CD4-positive, alpha-beta T cell (primary cell): ENCODE data around the gene IFIT1. TPM values are rescaled to one million over a fixed set of nuclear protein-coding genes. Genes with fewer than 3 reads are reported as not detected.

Experiments
- ATAC-seq: fragments of 200-7000 bp; cut with Tn5 transposase; one replicate; pipeline ENCODE4 v1.10.0; 2022; ENCODE audit warnings: mild to moderate bottlenecking; ENCODE audit not compliant: poor library complexity
- CTCF ChIA-PET: fragments of 350-600 bp; sonication (Branson Sonifier 250); formaldehyde crosslinking; loops from one replicate; lab custom pipeline; 2021; ENCODE audit warnings: antibody characterized with exemption, inconsistent platforms; lab: Charles Lee
- POLR2A ChIA-PET: fragments of 350-600 bp; sonication (Branson Sonifier 250); formaldehyde crosslinking; loops from one replicate; lab custom pipeline; 2021; ENCODE audit warnings: antibody characterized with exemption, inconsistent platforms; lab: Charles Lee
- DNase-seq, 14 experiments: peaks; one replicate each; pipeline ENCODE4 v3.0.0-alpha.2; 2013 to 2020; ENCODE audit warnings: mixed read lengths in 2 of 14
- H3K27ac ChIP-seq, 2 donors: one replicate each; pipeline versions ENCODE4 v1.5.1 to v1.7.0; 2013; ENCODE audit warnings: low read length in 2 of 2, low read depth in 1 of 2, mild to moderate bottlenecking in 1 of 2
- H3K27me3 ChIP-seq, 2 experiments: 1 replicate in 1 of 2; 2 replicates in 1 of 2; pipeline versions ENCODE4 v1.6.1 to v1.7.0; 2013; ENCODE audit warnings: low read length in 2 of 2, control low read depth in 1 of 2, mild to moderate bottlenecking in 1 of 2, moderate library complexity in 1 of 2; ENCODE audit not compliant: insufficient read depth in 2 of 2, control insufficient read depth in 1 of 2
- H3K36me3 ChIP-seq: one replicate; pipeline ENCODE4 v1.6.1; 2013; ENCODE audit warnings: low read length, control low read depth; ENCODE audit not compliant: insufficient read depth
- H3K4me1 ChIP-seq: one replicate; pipeline ENCODE4 v1.6.1; 2013; ENCODE audit warnings: low read length, control low read depth; ENCODE audit not compliant: insufficient read depth
- H3K4me3 ChIP-seq: one replicate; pipeline ENCODE4 v1.5.1; 2013; ENCODE audit warnings: mild to moderate bottlenecking, low read length, moderate library complexity
- H3K9me3 ChIP-seq, 2 experiments: 1 replicate in 1 of 2; 2 replicates in 1 of 2; pipeline versions ENCODE4 v1.6.1 to v1.7.0; 2013; ENCODE audit warnings: low read length in 2 of 2, mild to moderate bottlenecking in 2 of 2, control low read depth in 1 of 2, moderate library complexity in 1 of 2; ENCODE audit not compliant: control insufficient read depth in 1 of 2, insufficient read depth in 1 of 2
- H3K27ac Mint-ChIP-seq: one replicate; pipeline ENCODE4 v1.8.0; 2020; ENCODE audit warnings: mixed read lengths
- H3K27me3 Mint-ChIP-seq: one replicate; pipeline ENCODE4 v1.8.0; 2021; ENCODE audit warnings: mixed read lengths
- H3K36me3 Mint-ChIP-seq: one replicate; pipeline ENCODE4 v1.8.0; 2021; ENCODE audit warnings: low read depth, mixed read lengths
- H3K4me1 Mint-ChIP-seq: one replicate; pipeline ENCODE4 v1.8.0; 2021; ENCODE audit warnings: low read depth, mixed read lengths
- H3K4me3 Mint-ChIP-seq: one replicate; pipeline ENCODE4 v1.8.0; 2020; ENCODE audit warnings: mild to moderate bottlenecking, mixed read lengths
- H3K9me3 Mint-ChIP-seq: one replicate; pipeline ENCODE4 v1.8.0; 2020; ENCODE audit warnings: mixed read lengths
- intact Hi-C, 2 experiments: fragments of 100-400 bp; cut with DNase I in 1 of 2; cut with micrococcal nuclease in 1 of 2; formaldehyde crosslinking; loops; one replicate each; pipeline versions ENCODE4 v1.15.1 to v1.9.0; 2023 to 2025; cut with DNase I, micrococcal nuclease
- total RNA-seq, 174 experiments: library from RNA in 2 of 174; stranded (reverse) in 2 of 174; gene quantifications; one replicate each; pipeline ENCODE4 v1.2.3 and lab custom pipeline; 2021 to 2026
- TF ChIP-seq, protein P1 (sequence below): fragments of 200-600 bp; IDR thresholded peaks from one replicate; pipeline ENCODE4 v1.8.0; 2022; ENCODE audit warnings: antibody characterized with exemption, mild to moderate bottlenecking

Gene IFIT1
- total RNA-seq, 2 experiments from 2014 or later: 5.1 to 6.2 TPM

DNA sequence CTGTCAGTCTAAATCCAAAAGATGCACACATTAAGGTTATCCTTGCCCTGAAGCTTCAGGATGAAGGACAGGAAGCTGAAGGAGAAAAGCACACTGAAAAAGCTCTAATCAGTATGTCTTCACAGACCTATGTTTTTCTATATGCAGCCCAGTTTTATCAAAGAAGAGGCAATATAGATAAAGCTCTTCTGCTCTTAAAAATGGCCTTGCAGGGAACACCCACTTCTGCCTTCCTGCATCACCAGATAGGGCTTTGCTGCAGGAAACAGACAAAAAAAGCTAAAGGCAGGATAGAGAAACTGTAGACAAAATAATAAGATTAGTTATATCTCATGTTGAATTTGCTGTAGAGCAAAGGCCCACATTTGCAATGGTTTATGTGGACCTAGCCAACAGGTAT lies 29.5 kb upstream of the IFIT1 start:
- peaks cover 6% of the 10 kb centered on the region for H3K4me1 ChIP-seq
- no peak overlapping the region for H3K27ac ChIP-seq
- no peaks in the 10 kb centered on the region for H3K27me3 ChIP-seq
- no peak overlapping the region for H3K4me3 ChIP-seq
- H3K9me3 ChIP-seq: no peaks in the 10 kb centered on the region
- DNase-seq (no peak), ATAC-seq (no peak)
- H3K27me3 Mint-ChIP-seq: no peaks in the 10 kb centered on the region
- ChIA-PET CTCF (interaction anchor here (1.9 kb wide), 1 partner anchor 61 kb away, joined by 6 read pairs; the partner anchor contains the start of gene IFIT2), POLR2A (interaction anchor here (3.2 kb wide), 1 partner anchor 61 kb away, joined by 12 read pairs; the partner anchor contains the start of gene IFIT2)
- intact Hi-C loops: no loop called here
- no peak overlapping the region for H3K4me3 Mint-ChIP-seq
- H3K36me3 ChIP-seq: no peaks in the 10 kb centered on the region
- TF ChIP-seq, protein P1, sequence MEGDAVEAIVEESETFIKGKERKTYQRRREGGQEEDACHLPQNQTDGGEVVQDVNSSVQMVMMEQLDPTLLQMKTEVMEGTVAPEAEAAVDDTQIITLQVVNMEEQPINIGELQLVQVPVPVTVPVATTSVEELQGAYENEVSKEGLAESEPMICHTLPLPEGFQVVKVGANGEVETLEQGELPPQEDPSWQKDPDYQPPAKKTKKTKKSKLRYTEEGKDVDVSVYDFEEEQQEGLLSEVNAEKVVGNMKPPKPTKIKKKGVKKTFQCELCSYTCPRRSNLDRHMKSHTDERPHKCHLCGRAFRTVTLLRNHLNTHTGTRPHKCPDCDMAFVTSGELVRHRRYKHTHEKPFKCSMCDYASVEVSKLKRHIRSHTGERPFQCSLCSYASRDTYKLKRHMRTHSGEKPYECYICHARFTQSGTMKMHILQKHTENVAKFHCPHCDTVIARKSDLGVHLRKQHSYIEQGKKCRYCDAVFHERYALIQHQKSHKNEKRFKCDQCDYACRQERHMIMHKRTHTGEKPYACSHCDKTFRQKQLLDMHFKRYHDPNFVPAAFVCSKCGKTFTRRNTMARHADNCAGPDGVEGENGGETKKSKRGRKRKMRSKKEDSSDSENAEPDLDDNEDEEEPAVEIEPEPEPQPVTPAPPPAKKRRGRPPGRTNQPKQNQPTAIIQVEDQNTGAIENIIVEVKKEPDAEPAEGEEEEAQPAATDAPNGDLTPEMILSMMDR: no peak
- H3K27ac Mint-ChIP-seq: no peak overlapping the region
- no peaks in the 10 kb centered on the region for H3K36me3 Mint-ChIP-seq
- peaks cover 11% of the 10 kb centered on the region for H3K4me1 Mint-ChIP-seq
- H3K9me3 Mint-ChIP-seq: no peaks in the 10 kb centered on the region

DNA sequence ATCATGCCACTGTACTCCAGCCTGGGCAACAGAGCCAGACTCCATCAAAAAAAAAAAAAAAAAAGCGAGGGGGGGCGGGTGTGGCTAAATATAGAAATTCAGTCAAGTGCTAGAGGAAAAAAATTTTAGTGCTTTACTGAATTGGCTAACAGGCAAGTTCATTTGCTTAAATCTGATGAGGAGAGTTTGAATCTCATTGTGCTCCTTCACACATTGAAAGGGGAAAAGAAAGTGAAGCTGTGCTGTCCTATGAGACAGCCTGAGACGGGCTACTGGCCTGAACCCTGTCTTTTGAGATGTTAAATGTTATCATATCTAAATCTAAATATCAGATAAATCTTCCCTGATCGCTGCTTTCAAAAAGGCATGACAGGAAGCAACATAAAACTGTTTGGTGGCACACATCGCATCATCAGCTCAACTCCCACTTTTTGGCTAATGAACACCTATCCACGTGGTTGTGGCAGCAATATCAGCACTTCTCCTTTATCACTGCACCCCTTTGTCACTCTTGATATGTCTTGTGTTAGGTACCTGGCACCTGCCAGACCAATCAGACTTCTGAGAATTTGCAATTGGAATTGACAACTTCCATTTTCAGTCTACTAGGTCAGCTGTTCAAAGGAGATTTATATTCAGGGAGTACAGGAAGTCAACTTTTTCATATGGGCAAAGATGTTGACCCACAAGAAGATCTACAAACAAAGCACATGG lies 28.5 kb upstream of the IFIT1 start:
- Histone ChIP-seq H3K9me3 (no peaks in the 10 kb centered on the region), H3K4me1 (peaks cover 7% of the 10 kb centered on the region), H3K27ac (no peak overlapping the region), H3K36me3 (no peaks in the 10 kb centered on the region), H3K27me3 (no peaks in the 10 kb centered on the region), H3K4me3 (no peak overlapping the region)
- DNase-seq (no peak), ATAC-seq (no peak)
- Mint-ChIP-seq H3K4me3 (no peak overlapping the region), H3K9me3 (no peaks in the 10 kb centered on the region), H3K27me3 (no peaks in the 10 kb centered on the region), H3K36me3 (no peaks in the 10 kb centered on the region), H3K4me1 (peaks cover 12% of the 10 kb centered on the region), H3K27ac (no peak overlapping the region)
- ChIA-PET POLR2A (interaction anchor here (0.6 to 3.2 kb wide), 4 partner anchors 25 to 62 kb away, joined by 3 to 12 read pairs (median 4); partner anchors contain the start of genes IFIT2 and IFIT5), CTCF (interaction anchor here (1.9 kb wide), 1 partner anchor 62 kb away, joined by 6 read pairs; the partner anchor contains the start of gene IFIT2)
- TF ChIP-seq, protein P1: no peak
- intact Hi-C loops: no loop called here

DNA sequence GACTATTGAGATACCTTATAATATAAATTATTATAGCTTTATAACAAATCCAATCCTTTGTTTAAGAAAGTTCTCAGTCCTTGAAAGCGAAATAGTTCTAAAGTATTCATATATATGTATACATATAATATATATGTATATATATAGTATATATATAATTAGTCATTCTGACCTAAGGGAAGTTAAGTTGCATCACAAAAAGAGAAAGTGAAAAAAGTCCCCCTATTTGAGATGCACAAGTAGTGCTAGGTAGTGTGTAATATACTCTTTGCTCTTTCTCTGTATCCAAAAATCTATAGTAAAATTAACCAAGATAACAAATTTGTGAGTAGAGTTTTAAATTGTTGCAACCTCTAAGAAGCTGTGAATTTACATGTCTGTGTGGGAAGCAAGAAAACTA lies 27.9 kb upstream of the IFIT1 start:
- Histone ChIP-seq H3K4me1 (peaks cover 7% of the 10 kb centered on the region), H3K4me3 (no peak overlapping the region), H3K27me3 (no peaks in the 10 kb centered on the region), H3K27ac (no peak overlapping the region), H3K36me3 (no peaks in the 10 kb centered on the region), H3K9me3 (no peaks in the 10 kb centered on the region)
- Mint-ChIP-seq H3K4me1 (peaks cover 12% of the 10 kb centered on the region), H3K27me3 (no peaks in the 10 kb centered on the region), H3K36me3 (no peaks in the 10 kb centered on the region), H3K27ac (no peak overlapping the region), H3K4me3 (no peak overlapping the region), H3K9me3 (no peaks in the 10 kb centered on the region)
- ChIA-PET POLR2A (interaction anchor here (1.5 to 3.2 kb wide), 2 partner anchors 50 to 63 kb away, joined by 6 to 12 read pairs; partner anchors contain the start of genes IFIT2 and IFIT5), CTCF (interaction anchor here (1.9 kb wide), 1 partner anchor 63 kb away, joined by 6 read pairs; the partner anchor contains the start of gene IFIT2)
- TF ChIP-seq, protein P1: no peak
- intact Hi-C loops: no loop called here
- ATAC-seq (no peak), DNase-seq (no peak)
